Measurements from ENCODE around the gene PRKAR1B. TPM values are rescaled to one million over a fixed set of nuclear protein-coding genes. Genes with fewer than 3 reads are reported as not detected.
A peak's percentile ranks its signal among the peaks of the same experiment; 100 is the strongest.

PRKAR1B gene
- total RNA-seq, 1 donor from 2014 or later, result 21.7 TPM

- Mint-ChIP-seq H3K27ac (ENCODE audit: unreplicated experiment) (no peak overlapping the region), H3K27me3 (ENCODE audit: unreplicated experiment) (peaks cover 1% of the 10 kb centered on the region), H3K9me3 (ENCODE audit: unreplicated experiment) (no peaks in the 10 kb centered on the region), H3K36me3 (ENCODE audit: low read depth, unreplicated experiment) (peaks cover 3% of the 10 kb centered on the region), H3K4me1 (ENCODE audit: unreplicated experiment) (no peaks in the 10 kb centered on the region), H3K4me3 (ENCODE audit: unreplicated experiment) (peak overlapping the region; percentile 21)
- TF ChIP-seq CTCF (IDR thresholded peaks at IDR 0.05; ENCODE audit: unreplicated experiment), result no peak
- no peak for DNase-seq (ENCODE audit: low spot score)
Observed at GRCh38 chr7:646487-646886, 80.6 kb downstream of the PRKAR1B start.

- Mint-ChIP-seq H3K4me3 (ENCODE audit: unreplicated experiment) (no peak overlapping the region), H3K36me3 (ENCODE audit: low read depth, unreplicated experiment) (peaks cover 3% of the 10 kb centered on the region), H3K27ac (ENCODE audit: unreplicated experiment) (no peak overlapping the region), H3K9me3 (ENCODE audit: unreplicated experiment) (no peaks in the 10 kb centered on the region), H3K27me3 (ENCODE audit: unreplicated experiment) (peaks cover 1% of the 10 kb centered on the region), H3K4me1 (ENCODE audit: unreplicated experiment) (no peaks in the 10 kb centered on the region)
- no peak for TF ChIP-seq CTCF (IDR thresholded peaks at IDR 0.05; ENCODE audit: unreplicated experiment)
- DNase-seq (ENCODE audit: low spot score), result no peak
Observed at GRCh38 chr7:645606-646005, 81.5 kb downstream of the PRKAR1B start.

- no peak overlapping the region for H3K27ac Mint-ChIP-seq (ENCODE audit: unreplicated experiment)
- DNase-seq (ENCODE audit: low spot score), result no peak
- no peak overlapping the region for H3K4me3 Mint-ChIP-seq (ENCODE audit: unreplicated experiment)
- no peaks in the 10 kb centered on the region for H3K9me3 Mint-ChIP-seq (ENCODE audit: unreplicated experiment)
- H3K27me3 Mint-ChIP-seq (ENCODE audit: unreplicated experiment), result peaks cover 1% of the 10 kb centered on the region
- TF ChIP-seq CTCF (IDR thresholded peaks at IDR 0.05; ENCODE audit: unreplicated experiment), result no peak
- H3K4me1 Mint-ChIP-seq (ENCODE audit: unreplicated experiment), result no peaks in the 10 kb centered on the region
- H3K36me3 Mint-ChIP-seq (ENCODE audit: low read depth, unreplicated experiment), result peaks cover 3% of the 10 kb centered on the region
Observed at GRCh38 chr7:644381-645305, 82.4 kb downstream of the PRKAR1B start.

GRCh38 chr7:641966-642365 is 85.1 kb downstream of the PRKAR1B start:
- Mint-ChIP-seq H3K4me1 (ENCODE audit: unreplicated experiment) (no peaks in the 10 kb centered on the region), H3K27ac (ENCODE audit: unreplicated experiment) (no peak overlapping the region), H3K9me3 (ENCODE audit: unreplicated experiment) (no peaks in the 10 kb centered on the region), H3K27me3 (ENCODE audit: unreplicated experiment) (no peaks in the 10 kb centered on the region), H3K36me3 (ENCODE audit: low read depth, unreplicated experiment) (no peaks in the 10 kb centered on the region), H3K4me3 (ENCODE audit: unreplicated experiment) (no peak overlapping the region)
- no peak for TF ChIP-seq CTCF (IDR thresholded peaks at IDR 0.05; ENCODE audit: unreplicated experiment)
- no peak for DNase-seq (ENCODE audit: low spot score)

GRCh38 chr7:641269-641671 is 85.8 kb downstream of the PRKAR1B start:
- Mint-ChIP-seq H3K4me3 (ENCODE audit: unreplicated experiment) (no peak overlapping the region), H3K9me3 (ENCODE audit: unreplicated experiment) (no peaks in the 10 kb centered on the region), H3K27ac (ENCODE audit: unreplicated experiment) (no peak overlapping the region), H3K36me3 (ENCODE audit: low read depth, unreplicated experiment) (no peaks in the 10 kb centered on the region), H3K4me1 (ENCODE audit: unreplicated experiment) (no peaks in the 10 kb centered on the region), H3K27me3 (ENCODE audit: unreplicated experiment) (no peaks in the 10 kb centered on the region)
- DNase-seq (ENCODE audit: low spot score), result no peak
- TF ChIP-seq CTCF (IDR thresholded peaks at IDR 0.05; ENCODE audit: unreplicated experiment), result no peak

All from endothelial cell (in vitro differentiated cells).